ENCODE measurements around the gene HES7. TPM values are rescaled to one million over a fixed set of nuclear protein-coding genes. Genes with fewer than 3 reads are reported as not detected.

Gene HES7
- total and polyA plus RNA-seq, 9 of the 15 experiments (the other 6 are each of a cell fraction or from before 2014, with no cell fraction given) = 0.03 to 1.7 (median 0.14) TPM; not detected in 1

- H3K9me1 ChIP-seq (ENCODE audit: control insufficient read depth, insufficient read depth, low read length) = no peaks in the 10 kb centered on the region
- FAIRE-seq (no peak), ATAC-seq (no peak), DNase-seq (ENCODE audit: extremely low read depth in 1 of 4, low spot score in 3 of 4) (no peak)
- H4K20me1 ChIP-seq (replicated peaks; ENCODE audit: control insufficient read depth, insufficient read depth, low read length) = no peaks in the 10 kb centered on the region
- H3K27ac ChIP-seq (ENCODE audit: extremely low read depth, low read depth, low read length) = no peak overlapping the region
- POLR2A ChIA-PET = no interaction called here
- intact Hi-C loops (cut with micrococcal nuclease) = no loop called here
- 0 out of 2 replicates have a peak overlapping the region, but pooled peaks have one; percentile 4 for H2AFZ ChIP-seq (ENCODE audit: low read depth, low read length)
- 37% methylated on average over 4 of the region's 6 CpGs for WGBS (ENCODE audit: insufficient coverage, low coverage, missing lambda C conversion rate)
- peaks cover 0 to 18% of the 10 kb centered on the region in 2 experiments; a peak in 2 of 5 replicates for H3K27me3 ChIP-seq (ENCODE audit: control insufficient read depth in 2 of 2, insufficient read depth in 2 of 2, low read length in 2 of 2)
- no peaks in the 10 kb centered on the region; a peak in 1 of 5 replicates for H3K4me1 ChIP-seq (replicated peaks in 1 of 2; ENCODE audit: control insufficient read depth in 2 of 2, insufficient read depth in 2 of 2, low read length in 2 of 2)
- H3K36me3 ChIP-seq (ENCODE audit: control insufficient read depth, insufficient read depth, low read length) = no peaks in the 10 kb centered on the region
- in situ Hi-C loops (cut with MboI) = no loop called here
- H3K4me3 ChIP-seq = no peak overlapping the region
- no peak overlapping the region for H3K9ac ChIP-seq (ENCODE audit: insufficient read depth in 1 of 2, low read depth in 2 of 2, low read length in 2 of 2)
- no peaks in the 10 kb centered on the region for H3K79me2 ChIP-seq (ENCODE audit: control insufficient read depth, insufficient read depth, low read length)
- no peak overlapping the region for H3K4me2 ChIP-seq (ENCODE audit: insufficient read depth, low read length)
- H3K9me3 ChIP-seq (replicated peaks; ENCODE audit: control insufficient read depth, insufficient read depth, low read depth, low read length) = no peaks in the 10 kb centered on the region
- no TSS peak for BruUV-seq (replicated peaks)
- TF ChIP-seq IRF9 (tag; IDR thresholded peaks at IDR 0.05) = no peak
- TF ChIP-seq CTCFL (IDR thresholded peaks at IDR 0.05; ENCODE audit: borderline replicate concordance, insufficient read depth, low read depth, low read length, poor library complexity, severe bottlenecking) = peak; percentile 20
- CTCF ChIA-PET (ENCODE audit: low intra/inter-chr PET ratio) = no interaction called here
These were observed 28.5 kb downstream of the HES7 start for GRCh38 chr17:8095361-8095760.

Measured in K562 (cell line).